ENCODE measurements around the gene CRX. TPM values are rescaled to one million over a fixed set of nuclear protein-coding genes. Genes with fewer than 3 reads are reported as not detected.

Gene CRX
- total and polyA plus RNA-seq, 2 of the 13 experiments (the other 11 are each of a cell fraction or from before 2014, with no cell fraction given), result not detected

- TF ChIP-seq ZNF281 (CRISPR knock-in tag; IDR thresholded peaks at IDR 0.05; ENCODE audit: borderline replicate concordance) (no peak), THRA (CRISPR knock-in tag; IDR thresholded peaks at IDR 0.05; ENCODE audit: borderline replicate concordance) (no peak), ZNF24 (IDR thresholded peaks at IDR 0.05) (no peak), ZNF343 (CRISPR knock-in tag; IDR thresholded peaks at IDR 0.05) (no peak), CEBPZ (IDR thresholded peaks at IDR 0.05; ENCODE audit: low read length) (no peak), UBTF (CRISPR knock-in tag; IDR thresholded peaks at IDR 0.05) (peak; percentile 36)
These were observed 43.4 kb upstream of the CRX start, which contains the start of gene SELENOW (continued) for GRCh38 chr19:47778049-47778953.

Data from HepG2 (cell line).